ENCODE results near the gene M6PR.
A peak's percentile ranks its signal among the peaks of the same experiment; 100 is the strongest.

Gene M6PR

GRCh38 chr12:8949342-8950220 lies at the start of gene M6PR:
Gene M6PR (minus strand): TSS chr12:8949645. CDS start chr12:8946404, 3,241 bp downstream.
- Histone ChIP-seq H3K9ac (peak within 1 kb of the TSS; percentile 70), H3K4me3 (ENCODE audit: low read depth, low read length) (peak within 1 kb of the TSS; percentile 100), H3K27ac (peak within 1 kb of the TSS; percentile 96), H2AFZ (peak within 1 kb of the TSS; percentile 89), H3K36me3 (ENCODE audit: control insufficient read depth, insufficient read depth, low read length) (no peaks in the 10 kb centered on the region), H3K4me2 (ENCODE audit: low read length) (peak within 1 kb of the TSS; percentile 80), H3K27me3 (ENCODE audit: control insufficient read depth, insufficient read depth, low read length) (no peaks in the 10 kb centered on the region), H3K4me1 (no peaks in the 10 kb centered on the region), H3K79me2 (peaks cover 6% of the 10 kb centered on the region), H3K9me3 (ENCODE audit: control insufficient read depth, low read length) (no peaks in the 10 kb centered on the region)
- TF ChIP-seq CTCF (IDR thresholded peaks at IDR 0.05): peak; percentile 38

GRCh38 chr12:8996682-8997405 lies 47.4 kb upstream of the M6PR start:
- H3K27ac ChIP-seq: no peak overlapping the region

GRCh38 chr12:8995021-8995775 lies 45.8 kb upstream of the M6PR start:
- H3K27ac ChIP-seq: no peak overlapping the region
- H3K36me3 ChIP-seq (ENCODE audit: control insufficient read depth, insufficient read depth, low read length): no peaks in the 10 kb centered on the region
- no peaks in the 10 kb centered on the region for H3K27me3 ChIP-seq (ENCODE audit: control insufficient read depth, insufficient read depth, low read length)
- H3K4me3 ChIP-seq (ENCODE audit: low read depth, low read length): no peak overlapping the region
- no peaks in the 10 kb centered on the region for H3K9me3 ChIP-seq (ENCODE audit: control insufficient read depth, low read length)
- no peaks in the 10 kb centered on the region for H3K79me2 ChIP-seq
- no peak for TF ChIP-seq CTCF (IDR thresholded peaks at IDR 0.05)
- H3K9ac ChIP-seq: no peak overlapping the region
- no peak overlapping the region for H3K4me2 ChIP-seq (ENCODE audit: low read length)
- H3K4me1 ChIP-seq: no peaks in the 10 kb centered on the region
- no peak overlapping the region for H2AFZ ChIP-seq

More at GRCh38 chr12:8996682-8997405, 47.4 kb upstream of the M6PR start:
- H3K4me3 ChIP-seq (ENCODE audit: low read depth, low read length): no peak overlapping the region
- no peaks in the 10 kb centered on the region for H3K36me3 ChIP-seq (ENCODE audit: control insufficient read depth, insufficient read depth, low read length)
- no peaks in the 10 kb centered on the region for H3K79me2 ChIP-seq
- H3K9ac ChIP-seq: no peak overlapping the region
- TF ChIP-seq CTCF (IDR thresholded peaks at IDR 0.05): no peak
- H3K4me1 ChIP-seq: no peaks in the 10 kb centered on the region
- H3K9me3 ChIP-seq (ENCODE audit: control insufficient read depth, low read length): no peaks in the 10 kb centered on the region
- H3K4me2 ChIP-seq (ENCODE audit: low read length): no peak overlapping the region
- no peak overlapping the region for H2AFZ ChIP-seq
- no peaks in the 10 kb centered on the region for H3K27me3 ChIP-seq (ENCODE audit: control insufficient read depth, insufficient read depth, low read length)

- no peak for TF ChIP-seq CTCF (IDR thresholded peaks at IDR 0.05)
Observed at GRCh38 chr12:8993827-8994226, 44.4 kb upstream of the M6PR start.

More at GRCh38 chr12:8993827-8994226, 44.4 kb upstream of the M6PR start:
- H3K9ac ChIP-seq: no peak overlapping the region
- H3K27me3 ChIP-seq (ENCODE audit: control insufficient read depth, insufficient read depth, low read length): no peaks in the 10 kb centered on the region
- no peak overlapping the region for H3K4me3 ChIP-seq (ENCODE audit: low read depth, low read length)
- H3K27ac ChIP-seq: no peak overlapping the region
- no peaks in the 10 kb centered on the region for H3K4me1 ChIP-seq
- H3K79me2 ChIP-seq: no peaks in the 10 kb centered on the region
- no peak overlapping the region for H3K4me2 ChIP-seq (ENCODE audit: low read length)
- H3K9me3 ChIP-seq (ENCODE audit: control insufficient read depth, low read length): no peaks in the 10 kb centered on the region
- H3K36me3 ChIP-seq (ENCODE audit: control insufficient read depth, insufficient read depth, low read length): no peaks in the 10 kb centered on the region
- H2AFZ ChIP-seq: no peak overlapping the region

Data from parathyroid adenoma (tissue), 2 donors.